ENCODE measurements around the gene VAV3.

DNA sequence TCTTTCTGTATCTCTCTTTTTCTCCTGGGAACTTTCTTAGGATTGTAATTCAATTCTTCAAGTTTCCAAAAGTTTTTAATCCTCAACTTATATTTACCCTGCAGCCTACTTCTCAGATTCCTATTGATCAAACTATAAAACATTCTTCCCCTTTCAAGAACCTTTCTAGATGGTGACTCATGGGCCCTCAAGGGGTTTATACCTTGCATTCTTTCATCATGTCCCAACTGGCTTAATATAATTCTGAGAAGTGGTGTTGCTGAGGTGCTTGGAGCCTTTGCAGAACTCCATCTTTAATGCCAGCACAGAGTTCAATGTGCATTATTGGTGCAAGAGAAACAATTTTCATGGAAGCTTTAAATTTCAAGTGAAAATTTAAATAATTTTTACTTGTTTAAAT, 273.4 kb downstream of the VAV3 start:
- TF ChIP-seq EZH2 (IDR thresholded peaks at IDR 0.05; ENCODE audit: low read depth, low read length, severe bottlenecking) = no peak
- TF ChIP-seq ASH2L (IDR thresholded peaks at IDR 0.05; ENCODE audit: low read length) = no peak
- no peak for TF ChIP-seq POLR2A (IDR thresholded peaks at IDR 0.05; ENCODE audit: control extremely low read depth in 1 of 2, low read depth in 2 of 2, low read length in 2 of 2)
- TF ChIP-seq, protein P1, sequence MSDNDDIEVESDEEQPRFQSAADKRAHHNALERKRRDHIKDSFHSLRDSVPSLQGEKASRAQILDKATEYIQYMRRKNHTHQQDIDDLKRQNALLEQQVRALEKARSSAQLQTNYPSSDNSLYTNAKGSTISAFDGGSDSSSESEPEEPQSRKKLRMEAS (IDR thresholded peaks at IDR 0.05) = no peak
- TF ChIP-seq, protein P2, sequence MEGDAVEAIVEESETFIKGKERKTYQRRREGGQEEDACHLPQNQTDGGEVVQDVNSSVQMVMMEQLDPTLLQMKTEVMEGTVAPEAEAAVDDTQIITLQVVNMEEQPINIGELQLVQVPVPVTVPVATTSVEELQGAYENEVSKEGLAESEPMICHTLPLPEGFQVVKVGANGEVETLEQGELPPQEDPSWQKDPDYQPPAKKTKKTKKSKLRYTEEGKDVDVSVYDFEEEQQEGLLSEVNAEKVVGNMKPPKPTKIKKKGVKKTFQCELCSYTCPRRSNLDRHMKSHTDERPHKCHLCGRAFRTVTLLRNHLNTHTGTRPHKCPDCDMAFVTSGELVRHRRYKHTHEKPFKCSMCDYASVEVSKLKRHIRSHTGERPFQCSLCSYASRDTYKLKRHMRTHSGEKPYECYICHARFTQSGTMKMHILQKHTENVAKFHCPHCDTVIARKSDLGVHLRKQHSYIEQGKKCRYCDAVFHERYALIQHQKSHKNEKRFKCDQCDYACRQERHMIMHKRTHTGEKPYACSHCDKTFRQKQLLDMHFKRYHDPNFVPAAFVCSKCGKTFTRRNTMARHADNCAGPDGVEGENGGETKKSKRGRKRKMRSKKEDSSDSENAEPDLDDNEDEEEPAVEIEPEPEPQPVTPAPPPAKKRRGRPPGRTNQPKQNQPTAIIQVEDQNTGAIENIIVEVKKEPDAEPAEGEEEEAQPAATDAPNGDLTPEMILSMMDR (IDR thresholded peaks at IDR 0.05; ENCODE audit: control extremely low read depth in 1 of 3, insufficient read depth in 1 of 3, low read depth in 1 of 3, low read length in 3 of 3) = no peak
- TF ChIP-seq JUND (IDR thresholded peaks at IDR 0.05; ENCODE audit: low read length) = no peak
- no peak for TF ChIP-seq BCL11A (IDR thresholded peaks at IDR 0.05; ENCODE audit: low read depth in 2 of 2, low read length in 2 of 2)
- no peak for TF ChIP-seq POLR2AphosphoS5 (IDR thresholded peaks at IDR 0.05; ENCODE audit: low read depth, low read length)
- no peak for TF ChIP-seq HDAC6 (IDR thresholded peaks at IDR 0.05; ENCODE audit: low read depth, low read length)
